Esophagus (tissue), 2 donors: ENCODE measurements around the gene RNF115. TPM values are rescaled to one million over a fixed set of nuclear protein-coding genes. Genes with fewer than 3 reads are reported as not detected.
A peak's percentile ranks its signal among the peaks of the same experiment; 100 is the strongest.
"Not testable (repeated sequence)": the region's sequence is repeated elsewhere in the genome, so short reads cannot be mapped to it uniquely, and the experiment has no call there.

Experiments
- H3K27ac ChIP-seq, 2 donors: one replicate each; pipeline ENCODE4 v1.5.1; 2013; ENCODE audit warnings: low read depth in 2 of 2, mild to moderate bottlenecking in 2 of 2, inconsistent platforms in 1 of 2, low read length in 1 of 2, moderate library complexity in 1 of 2
- H3K27me3 ChIP-seq, 2 donors: one replicate each; pipeline ENCODE4 v1.6.1; 2013; ENCODE audit warnings: low read length in 2 of 2, control low read depth in 1 of 2, mild to moderate bottlenecking in 1 of 2; ENCODE audit not compliant: insufficient read depth in 2 of 2, control insufficient read depth in 1 of 2
- H3K36me3 ChIP-seq, 2 donors: one replicate each; pipeline ENCODE4 v1.6.1; 2013; ENCODE audit warnings: low read length in 1 of 2; ENCODE audit not compliant: control insufficient read depth in 2 of 2, insufficient read depth in 2 of 2
- H3K4me1 ChIP-seq, 2 donors: one replicate each; pipeline ENCODE4 v1.6.1; 2013; ENCODE audit warnings: low read length in 1 of 2; ENCODE audit not compliant: control insufficient read depth in 2 of 2, insufficient read depth in 2 of 2
- H3K4me3 ChIP-seq, 2 donors: one replicate each; pipeline ENCODE4 v1.5.1; 2013; ENCODE audit warnings: low read length in 2 of 2, mild to moderate bottlenecking in 2 of 2, low read depth in 1 of 2, moderate library complexity in 1 of 2
- H3K9me3 ChIP-seq, 2 donors: one replicate each; pipeline ENCODE4 v1.6.1; 2013; ENCODE audit warnings: mild to moderate bottlenecking in 2 of 2, low read depth in 1 of 2, low read length in 1 of 2, moderate library complexity in 1 of 2; ENCODE audit not compliant: control insufficient read depth in 2 of 2, insufficient read depth in 1 of 2
- WGBS, 2 donors: extraction: QIAGEN DNeasy Blood & Tissue Kit; methylation state at CpG; one replicate each; pipeline ENCODE4 v1.1.7; 2013; 5-methylcytosine and 5-hydroxymethylcytosine counted together
- polyA plus RNA-seq, 2 donors: library from polyadenylated mRNA; stranded (reverse); fragments of 200-250 nt; gene quantifications; one replicate each; pipeline ENCODE4 v1.2.3, GENCODE V29; 2013
- donor health status: healthy with polysubstance abuse.
- donor health status: Bipolar disorder and iron deficiency.

RNF115 gene
- polyA plus RNA-seq, 2 donors: 3.4 to 4.8 TPM

DNA sequence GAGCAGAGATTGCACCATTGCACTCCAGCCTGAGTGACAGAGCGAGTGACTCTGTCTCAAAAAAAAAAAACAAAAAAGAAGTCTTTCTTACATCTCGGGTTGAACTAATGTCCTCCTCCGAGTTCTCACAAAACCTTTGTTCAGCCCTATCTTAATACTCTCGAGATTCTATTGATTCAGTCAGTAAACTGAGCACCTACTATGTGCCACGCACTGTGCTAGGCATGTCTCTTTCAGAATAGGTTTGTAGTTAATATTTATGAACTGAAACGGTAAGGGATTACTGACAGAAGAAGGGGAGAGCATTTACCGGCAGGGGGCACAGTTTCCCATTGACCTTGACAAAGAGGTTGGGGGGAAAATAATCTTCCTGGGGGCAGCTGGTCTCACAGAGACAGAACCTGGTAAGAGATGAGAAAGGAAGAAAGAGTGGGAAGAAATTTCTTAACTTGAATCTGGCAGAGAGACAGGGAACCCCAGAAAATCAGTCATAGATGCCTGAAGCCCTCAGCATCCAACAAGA lies 31.6 kb upstream of the RNF115 start:
- Histone ChIP-seq H3K4me3 (no peak overlapping the region), H3K4me1 (peaks cover 0 to 4% of the 10 kb centered on the region in 2 donors), H3K36me3 (peaks cover 15 to 31% of the 10 kb centered on the region in 2 donors), H3K27me3 (no peaks in the 10 kb centered on the region), H3K27ac (no peak overlapping the region), H3K9me3 (no peaks in the 10 kb centered on the region)
- WGBS, 2 donors: 82 to 87% methylated on average over 7 of the region's 7 CpGs

DNA sequence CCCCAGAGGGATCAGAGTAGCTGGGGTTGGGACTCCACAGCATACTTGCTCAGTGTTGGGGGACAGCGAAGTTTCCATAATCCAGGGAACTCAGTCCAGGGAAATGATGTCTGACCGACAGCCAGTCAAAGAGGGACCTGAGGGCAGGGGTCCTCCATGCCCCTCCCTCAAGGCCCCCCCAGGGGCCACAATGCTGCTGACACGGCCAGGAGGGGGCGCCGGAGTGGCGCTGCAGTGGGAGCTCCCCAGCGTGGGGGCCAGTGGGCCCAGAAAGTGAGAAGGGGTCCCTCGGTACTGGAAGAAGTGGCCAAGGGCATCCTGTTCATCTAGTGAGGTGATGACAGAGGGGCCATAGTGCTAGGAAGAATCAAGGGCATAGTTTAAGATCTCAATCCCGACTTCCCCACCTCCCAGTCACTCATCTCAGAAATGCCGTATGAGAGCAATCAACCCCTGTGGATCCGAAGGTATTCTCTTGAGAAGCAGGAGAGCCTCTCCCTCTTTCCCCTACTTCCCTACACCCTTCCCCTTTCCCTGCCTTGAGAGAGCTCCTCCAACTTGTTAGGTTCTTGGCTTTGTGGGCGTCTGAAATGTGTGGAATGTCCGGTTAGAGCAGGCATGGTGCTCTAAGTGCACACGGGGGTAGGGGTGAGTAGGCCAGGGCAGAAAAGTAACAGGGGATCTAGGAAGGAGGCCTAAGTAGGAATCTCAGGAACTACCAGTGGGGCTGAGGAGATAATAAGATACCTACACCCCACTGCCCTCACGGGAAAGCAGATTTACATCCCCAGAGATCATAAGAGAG lies 25.7 kb upstream of the RNF115 start:
- Histone ChIP-seq H3K4me1 (peaks cover 3 to 6% of the 10 kb centered on the region in 2 donors), H3K27me3 (no peaks in the 10 kb centered on the region), H3K27ac (no peak overlapping the region), H3K4me3 (no peak overlapping the region), H3K36me3 (peaks cover 17 to 47% of the 10 kb centered on the region in 2 donors), H3K9me3 (no peaks in the 10 kb centered on the region)
- 78 to 83% methylated on average over 15 of the region's 15 CpGs for WGBS, 2 donors

DNA sequence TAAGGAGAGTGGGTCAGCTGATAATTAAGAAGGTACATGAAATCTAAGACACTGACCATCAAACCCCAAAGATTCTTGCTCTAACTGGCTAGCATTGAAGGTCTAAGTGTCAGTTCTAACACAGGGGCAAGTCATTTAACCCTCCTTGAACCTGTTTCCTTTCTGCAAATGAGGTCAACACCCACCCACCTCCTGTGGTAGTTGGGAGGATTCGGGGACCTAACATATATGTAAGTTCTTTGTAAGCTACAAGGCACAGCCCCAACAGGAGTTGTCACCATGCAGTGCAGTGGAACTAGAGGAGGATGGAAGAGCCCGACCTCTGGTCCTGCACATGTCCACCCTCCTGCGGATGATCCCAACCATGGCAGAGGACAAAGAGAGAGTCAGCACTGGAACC lies 23.9 kb upstream of the RNF115 start:
- no peaks in the 10 kb centered on the region for H3K27me3 ChIP-seq
- 69 to 79% methylated on average over 3 of the region's 3 CpGs for WGBS, 2 donors
- no peak overlapping the region for H3K27ac ChIP-seq
- H3K9me3 ChIP-seq: no peaks in the 10 kb centered on the region
- no peak overlapping the region for H3K4me3 ChIP-seq
- peaks cover 3 to 6% of the 10 kb centered on the region in 2 donors for H3K4me1 ChIP-seq
- peaks cover 11 to 39% of the 10 kb centered on the region in 2 donors for H3K36me3 ChIP-seq

DNA sequence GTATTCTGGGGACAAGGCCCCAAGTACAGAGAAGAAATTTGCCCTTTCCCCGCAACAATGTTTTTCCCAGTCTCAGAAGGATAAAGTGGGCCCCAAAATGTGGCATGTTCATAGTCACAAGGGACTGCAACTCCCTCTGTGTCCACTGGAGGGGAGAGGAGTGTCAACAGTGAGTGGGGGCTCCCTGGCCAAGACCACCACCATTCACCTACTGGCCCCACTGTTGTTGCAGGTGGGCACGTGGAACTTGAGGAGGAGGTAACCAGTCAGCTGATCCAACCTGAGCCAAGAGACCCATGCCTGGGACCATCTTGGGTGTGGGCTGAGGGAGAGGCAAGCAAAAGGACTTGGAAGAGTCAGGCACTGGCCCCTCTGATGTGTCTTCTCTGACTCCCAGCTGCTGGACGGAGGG lies 22.3 kb upstream of the RNF115 start:
- Histone ChIP-seq H3K4me3 (peak overlapping the region; percentile 43 to 69), H3K9me3 (no peaks in the 10 kb centered on the region), H3K4me1 (peaks cover 3 to 6% of the 10 kb centered on the region in 2 donors), H3K36me3 (peaks cover 15 to 43% of the 10 kb centered on the region in 2 donors), H3K27ac (peak overlapping the region; percentile 66 to 71), H3K27me3 (no peaks in the 10 kb centered on the region)
- WGBS, 2 donors: 71 to 72% methylated on average over 3 of the region's 3 CpGs

DNA sequence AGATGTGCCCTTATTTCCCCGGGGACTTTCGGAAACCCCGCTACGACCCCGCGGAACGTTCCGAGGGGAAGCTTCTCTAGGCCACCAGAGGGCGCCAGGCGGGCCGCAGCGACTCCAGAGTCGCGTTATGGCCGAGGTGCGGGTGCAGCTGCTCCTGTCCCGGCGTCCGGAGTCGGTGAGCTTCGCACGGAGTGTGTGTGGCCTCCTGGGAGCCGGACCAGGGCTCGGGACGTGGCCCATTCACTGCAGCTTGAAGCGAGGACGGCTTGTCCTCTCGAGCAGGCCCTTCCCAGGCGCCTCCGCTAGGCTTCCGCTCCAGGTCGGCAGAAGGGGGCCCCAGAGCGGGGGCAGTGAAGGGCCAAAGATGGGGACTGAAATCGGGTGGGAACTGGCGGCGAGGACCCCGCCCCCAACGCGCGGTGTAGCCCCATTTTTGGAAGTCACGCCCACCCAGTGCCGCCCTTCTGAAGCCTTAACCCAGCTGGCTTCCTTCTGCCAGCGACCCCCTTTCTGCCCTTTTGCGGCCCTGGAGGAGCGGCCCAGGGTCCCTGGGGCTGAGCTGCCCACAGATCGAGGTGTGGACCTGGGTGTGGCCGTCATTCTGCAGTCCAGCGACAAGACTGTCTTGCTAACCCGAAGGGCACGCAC lies 21.7 kb upstream of the RNF115 start, which contains the start of gene NUDT17:
Gene NUDT17, plus strand, starts transcription at position 117 of the 648 bp plus-strand sequence. Its CDS starts 11 bp downstream, at position 128.
- H3K36me3 ChIP-seq: peaks cover 15 to 40% of the 10 kb centered on the region in 2 donors
- H3K9me3 ChIP-seq: no peaks in the 10 kb centered on the region
- peaks cover 3 to 6% of the 10 kb centered on the region in 2 donors for H3K4me1 ChIP-seq
- H3K4me3 ChIP-seq: peak within 1 kb of the TSS; percentile 43 to 69
- peak within 1 kb of the TSS; percentile 66 to 71 for H3K27ac ChIP-seq
- no peaks in the 10 kb centered on the region for H3K27me3 ChIP-seq
- WGBS, 2 donors: 1 to 2% methylated on average over 49 to 50 of the region's 50 CpGs

DNA sequence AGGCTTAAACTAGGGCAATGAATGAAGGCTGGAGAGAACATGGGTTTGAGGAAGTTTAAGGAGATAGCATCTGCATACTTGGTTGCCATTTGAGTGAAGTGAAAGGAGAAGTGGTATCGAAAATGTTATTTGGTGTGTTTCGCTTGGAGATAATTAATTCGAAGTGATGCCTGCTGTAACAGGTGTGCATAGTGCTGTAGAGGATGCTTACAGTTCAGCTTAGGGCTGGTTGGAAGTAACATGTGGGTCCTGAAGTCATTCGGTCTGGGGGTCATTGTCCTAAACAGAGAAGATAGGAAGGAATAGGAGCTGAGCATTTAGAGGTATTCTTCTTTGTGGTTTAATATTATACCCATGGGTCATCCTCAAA lies 21.2 kb upstream of the RNF115 start:
- H3K4me3 ChIP-seq: peak overlapping the region; percentile 43 to 69
- H3K9me3 ChIP-seq: no peaks in the 10 kb centered on the region
- H3K27ac ChIP-seq: no peak overlapping the region
- peaks cover 3 to 6% of the 10 kb centered on the region in 2 donors for H3K4me1 ChIP-seq
- 10 to 14% methylated on average over 4 of the region's 4 CpGs for WGBS, 2 donors
- H3K27me3 ChIP-seq: no peaks in the 10 kb centered on the region
- H3K36me3 ChIP-seq: peaks cover 12 to 35% of the 10 kb centered on the region in 2 donors

DNA sequence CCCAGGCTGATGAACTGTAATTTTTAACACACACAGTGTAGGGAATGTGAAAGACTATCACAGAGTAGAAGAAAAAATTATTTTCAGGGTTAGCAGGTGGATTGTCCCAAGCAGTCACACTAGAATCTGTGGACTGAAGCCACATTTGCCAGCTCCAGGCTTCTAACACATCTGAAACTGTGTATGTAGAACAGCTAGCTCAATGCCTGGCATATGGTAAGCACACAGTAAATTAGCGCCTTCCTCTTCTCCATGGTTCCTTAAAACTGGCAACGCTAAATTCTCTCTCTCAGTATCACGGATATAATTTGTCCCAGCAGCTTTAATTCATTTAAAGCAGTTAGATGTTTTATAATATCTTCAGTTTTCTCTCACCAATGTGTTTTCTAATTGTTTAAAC lies 19.1 kb upstream of the RNF115 start:
- no peaks in the 10 kb centered on the region for H3K27me3 ChIP-seq
- H3K27ac ChIP-seq: no peak overlapping the region
- no peak overlapping the region for H3K4me3 ChIP-seq
- H3K9me3 ChIP-seq: no peaks in the 10 kb centered on the region
- H3K4me1 ChIP-seq: peaks cover 3 to 6% of the 10 kb centered on the region in 2 donors
- peaks cover 10 to 32% of the 10 kb centered on the region in 2 donors for H3K36me3 ChIP-seq
- WGBS, 2 donors: 89 to 93% methylated on average over 3 of the region's 3 CpGs

DNA sequence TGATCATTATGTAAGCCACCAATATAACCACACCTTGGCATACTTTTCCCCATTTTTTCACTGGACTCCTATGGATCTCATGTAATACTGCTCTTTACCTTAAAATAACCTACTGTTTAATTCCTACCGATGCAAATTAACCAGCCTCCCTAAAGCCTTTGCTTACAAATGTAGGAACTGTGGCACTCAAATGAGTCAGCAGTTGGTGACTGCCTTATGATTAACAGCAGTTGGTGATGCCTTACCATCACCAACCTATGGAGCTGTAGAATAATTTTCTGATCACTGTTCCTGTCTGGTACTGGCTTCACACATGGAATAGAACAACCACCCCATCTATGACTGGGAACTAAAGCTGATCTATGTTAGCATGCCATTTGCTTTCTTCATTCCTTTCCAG lies 13.8 kb upstream of the RNF115 start:
- H3K27me3 ChIP-seq: no peaks in the 10 kb centered on the region
- H3K27ac ChIP-seq: no peak overlapping the region

DNA sequence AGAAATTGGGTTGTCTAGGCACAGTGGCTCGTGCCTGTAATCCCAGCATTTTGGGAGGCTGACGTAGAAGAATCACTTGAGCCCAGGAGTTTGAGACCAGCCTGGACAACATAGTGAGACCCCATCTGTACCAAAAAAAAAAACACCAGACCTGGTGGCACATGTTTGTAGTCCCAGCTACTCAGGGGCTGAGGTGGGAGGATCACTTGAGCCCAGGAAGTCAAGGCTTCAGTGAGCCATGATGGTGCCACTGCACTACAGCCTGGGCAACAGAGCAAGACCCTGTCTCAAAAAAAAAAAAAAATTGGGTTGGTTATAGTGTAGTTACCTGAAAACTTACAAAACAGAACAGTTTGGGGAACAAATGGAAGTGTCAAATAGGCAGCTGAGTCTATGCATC lies 6.9 kb upstream of the RNF115 start:
- not testable (repeated sequence) for H3K27me3 ChIP-seq, H3K4me1 ChIP-seq, H3K27ac ChIP-seq, H3K4me3 ChIP-seq, H3K9me3 ChIP-seq
- 94 to 97% methylated on average over 2 of the region's 2 CpGs for WGBS, 2 donors
- peaks cover 4 to 19% of the 10 kb centered on the region in 2 donors for H3K36me3 ChIP-seq

More for the DNA sequence above, 13.8 kb upstream of the RNF115 start:
- Histone ChIP-seq H3K4me1 (no peaks in the 10 kb centered on the region), H3K9me3 (no peaks in the 10 kb centered on the region), H3K36me3 (peaks cover 23 to 29% of the 10 kb centered on the region in 2 donors), H3K4me3 (no peak overlapping the region)
- WGBS, 2 donors: 90 to 95% methylated on average over 1 of the region's 1 CpG
